ENCODE data around the gene SLC13A4.
"Not testable (repeated sequence)": the region's sequence is repeated elsewhere in the genome, so short reads cannot be mapped to it uniquely, and the experiment has no call there.

Gene SLC13A4

DNA sequence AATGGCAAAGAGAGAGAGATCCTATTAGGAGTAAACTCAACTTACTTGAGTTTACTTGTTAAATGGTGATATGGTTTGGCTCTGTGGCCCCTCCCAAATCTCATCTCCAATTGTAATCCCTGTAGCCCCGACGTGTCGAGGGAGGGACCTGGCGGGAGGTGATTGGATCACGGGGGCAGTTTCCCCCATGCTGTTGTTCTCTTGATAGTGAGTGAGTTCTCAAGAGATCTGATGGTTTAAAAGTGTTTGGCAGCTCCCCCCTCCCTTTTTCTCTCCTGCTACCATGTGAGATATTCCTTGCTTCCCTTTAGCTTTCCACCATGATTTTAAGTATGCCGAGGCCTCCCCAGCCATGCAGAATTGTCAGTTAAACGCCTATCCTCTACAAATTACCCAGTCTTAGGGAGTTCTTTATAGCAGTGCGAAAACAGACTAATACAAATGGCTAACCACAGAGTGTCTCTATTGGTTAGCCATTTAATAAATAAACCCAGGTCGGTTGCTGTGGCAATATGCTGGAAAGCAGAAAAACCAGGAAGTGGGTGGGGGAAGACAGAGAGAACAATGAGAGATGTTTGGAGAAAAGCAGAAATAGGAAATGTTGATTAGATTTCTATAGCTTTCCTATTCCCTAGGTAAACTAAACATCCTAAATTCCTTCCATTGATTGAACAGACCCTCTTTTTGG lies 68.7 kb downstream of the SLC13A4 start:
- DNase-seq: peak; percentile 19

DNA sequence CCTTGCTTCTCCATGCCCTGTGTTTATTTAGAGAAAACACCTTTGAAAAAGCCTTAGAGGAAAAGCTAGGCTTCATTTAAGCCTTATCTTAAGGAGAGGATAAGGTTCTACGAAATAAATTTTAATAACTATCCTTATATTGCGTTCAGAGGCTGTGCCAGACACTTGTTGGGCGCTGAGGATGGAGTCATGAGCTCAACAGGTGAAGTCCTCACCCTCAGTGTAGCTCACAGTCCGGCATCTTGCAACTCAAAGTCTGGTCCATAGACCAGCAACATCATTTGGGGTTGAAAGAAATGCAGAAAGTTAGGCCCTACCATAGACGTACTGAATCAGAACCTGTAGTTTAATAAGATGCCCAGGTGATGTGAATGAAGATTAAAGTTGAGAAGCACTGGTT lies 69.4 kb downstream of the SLC13A4 start:
- no peak for DNase-seq

DNA sequence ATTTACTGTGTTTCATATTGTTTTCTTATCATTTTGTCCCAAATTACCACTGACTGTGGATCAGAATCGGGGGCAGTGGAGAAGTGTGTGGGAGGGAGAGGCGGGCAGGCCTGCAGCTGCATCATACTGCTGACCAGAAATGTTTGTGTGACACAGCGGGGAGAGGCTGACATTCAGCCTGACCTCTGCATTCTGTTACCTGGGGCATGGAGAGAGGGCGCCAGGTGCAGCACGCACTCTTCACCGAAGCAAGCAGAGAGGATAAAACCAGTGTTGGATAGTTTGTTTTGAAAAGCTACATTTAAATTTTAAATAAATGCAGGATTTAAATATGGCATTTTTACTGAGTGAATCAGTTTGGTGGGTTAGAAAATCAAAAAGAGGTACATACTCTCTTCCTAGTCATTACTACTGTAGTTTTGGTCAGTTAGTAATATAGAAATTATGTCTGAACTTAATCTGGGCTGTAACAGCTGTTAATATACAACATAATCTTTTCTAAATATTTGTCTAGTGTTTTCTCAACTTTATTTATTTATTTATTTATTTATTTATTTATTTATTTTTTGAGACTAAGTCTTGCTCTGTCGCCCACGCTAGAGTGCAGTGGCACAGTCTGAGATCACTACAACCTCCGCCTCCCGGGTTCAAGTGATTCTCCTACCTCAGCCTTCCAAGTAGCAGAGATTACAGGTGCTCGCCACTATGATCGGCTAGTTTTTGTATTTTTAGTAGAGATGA lies 74.5 kb downstream of the SLC13A4 start:
- DNase-seq: no peak

DNA sequence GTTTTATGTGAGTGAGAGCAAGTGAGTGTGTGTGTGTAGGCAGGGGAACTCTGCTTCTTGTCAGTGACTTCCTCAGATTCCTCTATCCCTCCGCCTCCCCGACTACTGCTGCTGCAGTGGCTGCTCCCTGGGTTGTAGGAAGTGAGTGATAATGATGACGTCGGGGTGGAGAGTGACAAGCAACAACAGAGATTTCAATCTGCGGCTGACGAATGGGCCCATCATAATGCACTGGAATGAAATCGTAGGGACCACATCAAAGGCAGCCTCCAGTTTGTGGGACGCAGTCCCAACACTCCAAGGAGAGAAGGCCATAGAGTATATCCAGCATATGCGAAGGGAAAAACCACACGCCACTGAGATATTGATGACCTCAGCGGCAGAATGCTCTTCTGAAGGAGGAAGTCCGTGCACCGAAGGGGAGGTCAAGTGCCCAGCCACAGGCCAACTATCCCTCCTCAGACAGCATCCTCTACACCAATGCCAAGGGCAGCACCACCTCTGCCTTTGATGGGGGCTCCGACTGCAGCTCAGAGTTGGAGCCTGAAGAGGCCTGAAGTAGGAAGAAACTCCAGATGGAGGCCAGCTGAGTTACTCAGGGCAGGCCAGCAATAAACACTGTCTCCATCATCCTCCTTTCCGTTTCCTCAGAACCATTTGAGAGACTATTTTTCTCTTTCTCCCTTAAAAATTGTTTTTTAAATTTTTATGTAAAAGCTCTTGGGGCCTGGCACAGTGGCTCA lies 77.0 kb downstream of the SLC13A4 start:
- DNase-seq: no peak

DNA sequence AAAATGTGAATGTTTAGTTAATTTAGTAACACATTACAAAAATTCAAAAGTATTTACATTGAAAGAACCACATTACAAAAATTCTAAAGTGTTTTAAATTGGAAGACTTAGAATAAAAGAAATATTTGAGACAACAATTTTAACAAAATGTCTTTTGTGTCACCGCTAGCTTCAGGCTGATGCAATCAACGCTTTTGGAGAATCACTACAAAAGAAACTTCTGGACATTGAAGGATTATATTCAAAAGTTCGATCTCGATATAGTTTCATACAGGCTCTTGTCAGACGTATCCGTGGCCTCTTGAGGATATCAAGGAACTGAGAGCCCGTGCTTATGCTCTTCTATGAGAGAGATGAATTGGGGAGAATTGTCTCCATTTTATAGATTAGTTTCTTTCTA lies 79.8 kb downstream of the SLC13A4 start:
- DNase-seq: no peak

DNA sequence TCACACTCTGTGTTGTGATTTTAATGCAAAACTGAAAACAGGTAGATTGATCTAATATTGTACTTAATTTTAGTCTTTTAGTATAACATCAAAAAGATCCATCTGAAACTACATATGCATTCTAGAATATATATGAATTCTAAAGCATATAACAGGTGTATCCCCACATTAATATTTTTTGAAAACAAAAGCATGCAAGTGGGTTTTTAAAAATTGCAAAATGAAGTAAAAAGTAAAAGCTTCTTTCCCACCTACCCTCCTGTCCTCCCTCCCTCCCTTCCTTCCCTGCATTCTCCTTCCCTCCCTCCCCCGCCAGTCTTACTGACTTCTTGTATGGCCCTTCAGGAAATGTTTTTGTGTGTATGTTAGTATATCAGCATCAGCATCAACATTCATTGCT lies 80.2 kb downstream of the SLC13A4 start:
- no peak for DNase-seq

DNA sequence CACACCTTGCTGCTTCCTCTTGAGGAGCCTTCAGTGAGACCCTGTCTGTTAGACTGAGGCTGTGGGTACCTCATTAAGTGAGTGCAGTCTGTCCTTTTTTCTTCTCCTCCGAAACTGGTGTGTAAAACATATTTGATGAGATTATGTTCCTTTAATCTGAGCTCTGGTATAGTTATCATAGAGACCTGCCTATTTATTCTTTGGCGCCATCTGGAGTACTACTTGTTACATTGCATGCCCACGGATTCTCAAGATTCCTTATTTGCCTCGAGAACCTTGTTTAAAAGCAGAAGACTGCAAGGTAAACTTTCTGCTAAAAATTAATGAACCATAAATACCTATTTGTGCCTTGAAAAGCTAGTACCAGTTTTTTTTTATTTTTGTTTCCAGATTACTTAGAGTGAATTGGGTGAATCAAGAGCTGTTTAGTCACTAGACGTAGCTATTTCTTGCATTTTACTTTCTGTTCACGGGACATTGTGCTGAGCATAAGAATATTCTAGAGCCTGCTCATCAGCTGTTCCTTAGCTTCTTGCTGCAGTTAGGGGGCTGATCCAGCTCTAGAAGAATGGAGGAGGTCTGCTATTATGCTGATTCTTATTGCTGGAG lies 82.6 kb downstream of the SLC13A4 start:
- peak; percentile 67 for DNase-seq

DNA sequence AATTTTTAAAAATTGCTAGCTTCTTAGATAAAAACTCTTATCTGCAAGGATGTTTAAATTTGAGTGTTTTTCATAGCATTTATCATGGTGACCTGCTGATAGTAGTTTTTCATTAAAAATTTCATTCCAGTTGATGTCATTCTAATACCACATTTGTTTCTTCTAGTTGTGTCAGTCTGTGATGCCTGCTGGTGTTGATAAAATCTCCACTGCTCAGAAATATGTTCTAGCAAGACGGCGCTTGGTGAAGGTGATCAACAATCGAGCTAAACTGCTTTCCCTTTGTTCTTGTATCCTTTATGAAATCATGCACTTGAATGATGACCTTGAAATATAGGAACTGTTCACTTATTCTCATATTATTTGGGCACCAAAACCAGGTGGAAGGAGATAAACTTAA lies 83.3 kb downstream of the SLC13A4 start:
- no peak for DNase-seq

DNA sequence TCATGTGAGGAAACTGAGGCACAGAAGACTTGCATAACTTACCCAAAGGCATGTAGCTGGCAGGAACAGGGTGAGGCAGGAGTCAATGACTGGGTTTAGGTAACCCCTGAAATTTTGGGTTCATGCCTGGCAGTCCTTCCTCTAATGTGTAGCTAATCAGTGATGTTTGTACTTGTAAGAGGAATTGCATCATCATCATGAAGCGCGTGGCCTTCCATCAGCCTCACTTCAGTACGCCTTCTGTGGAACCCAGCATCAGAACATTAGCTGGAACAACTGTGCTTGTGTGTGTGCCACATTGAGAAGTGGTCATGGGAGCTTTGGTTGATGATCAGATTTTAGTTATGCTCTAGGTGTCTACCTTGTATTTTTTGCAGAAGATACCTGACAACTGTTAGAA lies 83.8 kb downstream of the SLC13A4 start:
- DNase-seq: no peak

DNA sequence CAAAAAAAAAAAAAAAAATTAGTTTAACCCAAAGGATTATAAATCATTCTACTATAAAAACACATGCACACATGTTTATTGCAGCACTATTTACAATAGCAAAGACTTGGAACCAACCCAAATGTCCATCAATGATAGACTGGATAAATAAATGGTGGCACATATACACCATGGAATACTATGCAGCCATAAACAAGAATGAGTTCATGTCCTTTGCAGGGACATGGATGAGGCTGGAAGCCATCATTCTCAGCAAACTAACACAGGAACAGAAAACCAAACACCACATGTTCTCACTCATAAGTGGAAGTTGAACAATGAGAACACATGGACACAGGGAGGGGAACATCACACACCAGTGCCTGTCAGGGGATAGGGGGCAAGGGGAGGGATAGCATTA lies 88.3 kb downstream of the SLC13A4 start:
- not testable (repeated sequence) for DNase-seq

DNA sequence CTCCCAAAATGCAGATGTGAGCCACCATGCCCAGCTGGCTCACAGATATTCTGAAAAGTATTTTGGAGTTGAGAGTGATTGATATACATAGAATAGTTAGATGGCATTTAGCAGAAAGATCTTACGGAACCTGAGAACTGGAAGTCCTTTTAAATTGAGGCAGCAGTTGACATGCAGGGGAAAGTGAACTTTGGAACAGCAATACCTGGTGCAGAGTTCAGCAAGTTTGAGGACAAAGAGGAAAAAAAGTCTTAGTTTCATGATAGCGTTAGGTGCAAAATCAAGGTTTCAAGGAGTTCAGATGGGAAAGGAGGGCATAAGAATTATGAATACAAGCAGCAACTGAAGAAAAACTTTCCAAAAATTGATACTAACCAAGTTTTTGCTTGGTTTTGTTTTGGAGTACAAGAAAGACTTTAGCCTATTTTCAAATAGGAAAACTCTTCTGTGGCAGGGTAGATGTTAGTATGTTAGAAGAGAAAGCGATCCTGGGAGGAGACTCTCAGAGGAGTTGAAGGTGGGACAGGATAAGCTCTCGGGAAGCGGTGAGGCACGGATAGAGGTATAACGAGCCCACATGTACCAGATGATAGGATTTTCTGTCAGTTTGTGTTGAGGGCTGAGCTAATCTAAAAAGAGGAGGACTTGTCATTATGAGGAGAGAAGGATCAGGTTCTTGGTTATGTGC lies 93.7 kb downstream of the SLC13A4 start:
- DNase-seq: no peak
